Retinal pigment epithelial cell (primary cell): ENCODE results near the gene ARRDC2.

Experiments used
- DNase-seq: peaks from one replicate; pipeline ENCODE4 v3.0.0-alpha.2; 2010; ENCODE audit warnings: low read depth
- H3K4me3 ChIP-seq: 2 replicates; pipeline ENCODE4 v1.5.1; 2011; ENCODE audit warnings: mild to moderate bottlenecking, low read length, control low read depth, moderate library complexity
- CTCF ChIP-seq: conservative IDR thresholded peaks from 2 replicates; pipeline ENCODE4 v1.5.1; 2011; ENCODE audit warnings: low read depth, low read length, control low read depth, inconsistent platforms

ARRDC2 gene

GRCh38 chr19:18053576-18054219 lies 45.7 kb downstream of the ARRDC2 start:
- TF ChIP-seq CTCF, result no peak
- DNase-seq, result no peak
- H3K4me3 ChIP-seq, result no peak overlapping the region

- no peak for DNase-seq
- TF ChIP-seq CTCF, result no peak
- no peak overlapping the region for H3K4me3 ChIP-seq
These were observed 48.0 kb downstream of the ARRDC2 start for GRCh38 chr19:18055967-18056366.

GRCh38 chr19:18057557-18057956 lies 49.6 kb downstream of the ARRDC2 start:
- TF ChIP-seq CTCF, result no peak
- DNase-seq, result no peak
- H3K4me3 ChIP-seq, result no peak overlapping the region

GRCh38 chr19:18058208-18059009 lies 50.4 kb downstream of the ARRDC2 start:
- peak; percentile 80 for TF ChIP-seq CTCF
- peak; percentile 13 for DNase-seq
- H3K4me3 ChIP-seq, result no peak overlapping the region

- TF ChIP-seq CTCF, result no peak
- H3K4me3 ChIP-seq, result no peak overlapping the region
- no peak for DNase-seq
These were observed 51.3 kb downstream of the ARRDC2 start for GRCh38 chr19:18059297-18059696.

GRCh38 chr19:18059902-18060301 lies 51.9 kb downstream of the ARRDC2 start:
- no peak for DNase-seq
- TF ChIP-seq CTCF, result no peak

GRCh38 chr19:18060472-18060871 lies 52.5 kb downstream of the ARRDC2 start:
- H3K4me3 ChIP-seq, result no peak overlapping the region
- no peak for DNase-seq
- TF ChIP-seq CTCF, result no peak

More at GRCh38 chr19:18059902-18060301, 51.9 kb downstream of the ARRDC2 start:
- H3K4me3 ChIP-seq, result no peak overlapping the region
